Measurements from ENCODE around the gene CCR7. TPM values are rescaled to one million over a fixed set of nuclear protein-coding genes. Genes with fewer than 3 reads are reported as not detected.

CCR7 gene
- total RNA-seq, 2 experiments from 2014 or later = 297 to 302 TPM

- CTCF ChIA-PET = interaction anchor here (0.8 to 2.5 kb wide), 10 partner anchors 8 to 36 kb away, joined by 3 to 24 read pairs (median 4); no protein-coding TSS in a partner anchor
- no peak for DNase-seq
- Mint-ChIP-seq H3K4me1 (ENCODE audit: low read depth) (peaks cover 86% of the 10 kb centered on the region), H3K4me3 (peak overlapping the region; percentile 54), H3K9me3 (peaks cover 8% of the 10 kb centered on the region), H3K27ac (peak overlapping the region; percentile 99), H3K27me3 (no peaks in the 10 kb centered on the region), H3K36me3 (ENCODE audit: low read depth) (peaks cover 19% of the 10 kb centered on the region)
- no peak for ATAC-seq
- no peak for TF ChIP-seq CTCF (IDR thresholded peaks at IDR 0.05)
- POLR2A ChIA-PET = interaction anchor here (0.9 to 4.3 kb wide), 15 partner anchors 10 to 56 kb away, joined by 3 to 87 read pairs (median 6); partner anchors contain the start of gene CCR7
- intact Hi-C loops (cut with micrococcal nuclease) = loop anchor here (2.0 kb wide), 1 partner anchor 35 kb away; no protein-coding TSS in a partner anchor
Measured at GRCh38 chr17:40597556-40598300, 32.5 kb upstream of the CCR7 start.

GRCh38 chr17:40597156-40597555 lies 31.9 kb upstream of the CCR7 start:
- H3K4me1 Mint-ChIP-seq (ENCODE audit: low read depth) = peaks cover 81% of the 10 kb centered on the region
- POLR2A ChIA-PET = interaction anchor here (0.9 to 4.3 kb wide), 12 partner anchors 10 to 56 kb away, joined by 3 to 87 read pairs (median 8); partner anchors contain the start of gene CCR7
- no peaks in the 10 kb centered on the region for H3K27me3 Mint-ChIP-seq

GRCh38 chr17:40596261-40596919 lies 31.1 kb upstream of the CCR7 start:
- Mint-ChIP-seq H3K4me1 (ENCODE audit: low read depth) (peaks cover 73% of the 10 kb centered on the region), H3K36me3 (ENCODE audit: low read depth) (peaks cover 13% of the 10 kb centered on the region), H3K27ac (peak overlapping the region; percentile 99), H3K4me3 (peak overlapping the region; percentile 18), H3K9me3 (peaks cover 8% of the 10 kb centered on the region), H3K27me3 (no peaks in the 10 kb centered on the region)
- peak; percentile 84 for DNase-seq
- peak; percentile 61 for ATAC-seq
- ChIA-PET CTCF (interaction anchor here (1.1 to 2.5 kb wide), 5 partner anchors 9 to 34 kb away, joined by 3 to 24 read pairs (median 4); no protein-coding TSS in a partner anchor), POLR2A (interaction anchor here (0.9 to 4.3 kb wide), 11 partner anchors 9 to 55 kb away, joined by 3 to 87 read pairs (median 6); partner anchors contain the start of gene CCR7)
- intact Hi-C loops (cut with micrococcal nuclease) = no loop called here
- no peak for TF ChIP-seq CTCF (IDR thresholded peaks at IDR 0.05)

More at GRCh38 chr17:40597156-40597555, 31.9 kb upstream of the CCR7 start:
- intact Hi-C loops (cut with micrococcal nuclease) = no loop called here
- DNase-seq = no peak
- H3K4me3 Mint-ChIP-seq = no peak overlapping the region
- TF ChIP-seq CTCF (IDR thresholded peaks at IDR 0.05) = no peak
- peaks cover 15% of the 10 kb centered on the region for H3K36me3 Mint-ChIP-seq (ENCODE audit: low read depth)
- peaks cover 8% of the 10 kb centered on the region for H3K9me3 Mint-ChIP-seq
- CTCF ChIA-PET = interaction anchor here (0.8 to 2.5 kb wide), 9 partner anchors 9 to 35 kb away, joined by 3 to 24 read pairs (median 4); no protein-coding TSS in a partner anchor
- H3K27ac Mint-ChIP-seq = peak overlapping the region; percentile 99
- ATAC-seq = no peak

GRCh38 chr17:40590742-40591141 lies 25.5 kb upstream of the CCR7 start:
- Mint-ChIP-seq H3K27ac (no peak overlapping the region), H3K36me3 (ENCODE audit: low read depth) (peaks cover 27% of the 10 kb centered on the region), H3K4me3 (no peak overlapping the region), H3K4me1 (ENCODE audit: low read depth) (peaks cover 69% of the 10 kb centered on the region), H3K9me3 (peaks cover 30% of the 10 kb centered on the region), H3K27me3 (no peaks in the 10 kb centered on the region)
- no peak for TF ChIP-seq CTCF (IDR thresholded peaks at IDR 0.05)
- intact Hi-C loops (cut with micrococcal nuclease) = no loop called here
- ATAC-seq = no peak
- POLR2A ChIA-PET = interaction anchor here (0.8 to 1.9 kb wide), 8 partner anchors 8 to 37 kb away, joined by 3 to 9 read pairs (median 4); no protein-coding TSS in a partner anchor
- CTCF ChIA-PET = interaction anchor here (1.0 to 1.5 kb wide), 3 partner anchors 10 to 31 kb away, joined by 5 to 6 read pairs (median 5); no protein-coding TSS in a partner anchor
- DNase-seq = no peak
